Activated naive CD8-positive, alpha-beta T cell (primary cell): ENCODE measurements around the gene A4GNT.
"Not testable (repeated sequence)": the region's sequence is repeated elsewhere in the genome, so short reads cannot be mapped to it uniquely, and the experiment has no call there.

ENCODE experiments used
- H3K27ac Mint-ChIP-seq: one replicate; pipeline ENCODE4 v1.8.0; 2021; ENCODE audit warnings: mixed read lengths
- H3K27me3 Mint-ChIP-seq: one replicate; pipeline ENCODE4 v1.8.0; 2021; ENCODE audit warnings: mixed read lengths
- H3K36me3 Mint-ChIP-seq: one replicate; pipeline ENCODE4 v1.8.0; 2021; ENCODE audit warnings: mixed read lengths
- H3K4me1 Mint-ChIP-seq: one replicate; pipeline ENCODE4 v1.8.0; 2021; ENCODE audit warnings: low read depth, mixed read lengths
- H3K4me3 Mint-ChIP-seq: one replicate; pipeline ENCODE4 v1.8.0; 2021; ENCODE audit warnings: mild to moderate bottlenecking, mixed read lengths
- H3K9me3 Mint-ChIP-seq: one replicate; pipeline ENCODE4 v1.8.0; 2021; ENCODE audit warnings: low read depth, mixed read lengths

A4GNT gene

DNA sequence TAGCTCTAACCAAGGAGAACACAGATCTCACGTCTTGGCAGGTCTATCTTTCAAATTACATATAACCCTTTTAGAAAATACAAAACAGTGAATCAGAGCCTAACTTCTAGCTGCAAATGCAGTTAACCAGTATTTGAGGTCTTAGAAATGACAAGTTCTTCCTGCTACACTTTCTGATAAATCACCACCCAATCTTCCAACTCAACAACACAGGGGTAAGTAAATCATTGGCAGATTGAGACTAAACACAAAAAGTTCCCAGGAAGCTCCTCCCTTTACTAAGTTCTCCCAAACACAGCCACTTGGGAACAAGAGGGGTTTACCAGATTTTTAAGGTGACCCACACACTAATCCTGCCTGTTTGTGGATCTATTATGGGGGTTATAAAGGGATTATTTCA is at the start of gene A4GNT:
TSS of gene A4GNT (minus strand) at position 152 of the 400 bp plus-strand sequence. CDS start 1,134 bp downstream, outside the sequence.
- H3K4me1 Mint-ChIP-seq: no peaks in the 10 kb centered on the region
- no peaks in the 10 kb centered on the region for H3K36me3 Mint-ChIP-seq
- H3K9me3 Mint-ChIP-seq: no peaks in the 10 kb centered on the region
- no peaks in the 10 kb centered on the region for H3K27me3 Mint-ChIP-seq
- H3K4me3 Mint-ChIP-seq: no peak within 1 kb of the TSS
- no peak within 1 kb of the TSS for H3K27ac Mint-ChIP-seq

- H3K27me3 Mint-ChIP-seq: no peaks in the 10 kb centered on the region
- peaks cover 3% of the 10 kb centered on the region for H3K4me1 Mint-ChIP-seq
- no peak overlapping the region for H3K4me3 Mint-ChIP-seq
- H3K9me3 Mint-ChIP-seq: no peaks in the 10 kb centered on the region
- H3K36me3 Mint-ChIP-seq: no peaks in the 10 kb centered on the region
- H3K27ac Mint-ChIP-seq: no peak overlapping the region
These were observed 48.3 kb upstream of the A4GNT start for GRCh38 chr3:138180375-138181029.

GRCh38 chr3:138174421-138175131 is 42.4 kb upstream of the A4GNT start, which contains the start of gene DBR1:
DBR1 (minus strand) TSS chr3:138174921; CDS start chr3:138174795, 126 bp downstream.
- no peaks in the 10 kb centered on the region for H3K27me3 Mint-ChIP-seq
- no peaks in the 10 kb centered on the region for H3K9me3 Mint-ChIP-seq

DNA sequence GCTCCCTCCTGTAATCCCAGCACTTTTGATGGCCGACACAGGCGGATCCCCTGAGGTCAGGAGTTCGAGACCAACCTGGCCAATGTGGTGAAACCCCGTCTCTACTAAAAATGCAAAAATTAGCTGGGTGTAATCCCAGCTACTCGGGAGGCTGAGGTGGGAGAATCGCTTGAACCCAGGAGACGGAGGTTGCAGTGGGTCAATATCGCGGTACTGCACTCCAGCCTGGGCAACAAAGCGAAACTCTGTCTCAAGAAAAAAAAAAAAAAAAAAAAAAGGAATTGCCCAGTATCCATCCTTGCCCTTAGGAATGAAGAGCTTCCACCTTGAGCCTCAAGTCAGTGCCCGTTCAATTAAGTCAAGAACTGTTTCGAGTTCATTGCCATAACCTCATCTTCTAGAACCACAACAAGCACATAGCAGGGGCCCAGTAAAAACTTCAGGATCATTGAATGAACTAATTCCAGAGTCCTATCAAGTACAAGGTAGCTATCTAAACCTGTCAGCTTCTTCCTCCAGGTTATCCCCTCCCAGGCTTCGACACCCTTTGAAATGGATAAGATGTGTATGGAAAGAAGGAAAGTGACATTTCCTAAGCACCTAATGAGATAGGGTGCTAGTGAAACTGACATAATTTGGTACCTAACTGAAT is 41.7 kb upstream of the A4GNT start:
- H3K4me3 Mint-ChIP-seq: peak overlapping the region; percentile 98
- no peaks in the 10 kb centered on the region for H3K36me3 Mint-ChIP-seq
- H3K9me3 Mint-ChIP-seq: no peaks in the 10 kb centered on the region
- H3K27ac Mint-ChIP-seq: peak overlapping the region; percentile 99
- peaks cover 37% of the 10 kb centered on the region for H3K4me1 Mint-ChIP-seq
- no peaks in the 10 kb centered on the region for H3K27me3 Mint-ChIP-seq

More at GRCh38 chr3:138174421-138175131, 42.4 kb upstream of the A4GNT start, which contains the start of gene DBR1:
- H3K4me1 Mint-ChIP-seq: peaks cover 37% of the 10 kb centered on the region
- H3K4me3 Mint-ChIP-seq: peak within 1 kb of the TSS; percentile 98
- no peaks in the 10 kb centered on the region for H3K36me3 Mint-ChIP-seq
- H3K27ac Mint-ChIP-seq: peak within 1 kb of the TSS; percentile 99

GRCh38 chr3:138172625-138173024 is 40.4 kb upstream of the A4GNT start:
- Mint-ChIP-seq H3K4me3 (peak overlapping the region; percentile 70), H3K9me3 (no peaks in the 10 kb centered on the region), H3K27ac (peak overlapping the region; percentile 24), H3K27me3 (no peaks in the 10 kb centered on the region), H3K4me1 (peaks cover 37% of the 10 kb centered on the region), H3K36me3 (no peaks in the 10 kb centered on the region)

- peak overlapping the region; percentile 41 for H3K27ac Mint-ChIP-seq
- no peaks in the 10 kb centered on the region for H3K27me3 Mint-ChIP-seq
- H3K9me3 Mint-ChIP-seq: no peaks in the 10 kb centered on the region
- peaks cover 8% of the 10 kb centered on the region for H3K4me1 Mint-ChIP-seq
- H3K4me3 Mint-ChIP-seq: no peak overlapping the region
- H3K36me3 Mint-ChIP-seq: peaks cover 5% of the 10 kb centered on the region
These were observed 32.9 kb upstream of the A4GNT start for GRCh38 chr3:138165061-138165460.

GRCh38 chr3:138157743-138158142 is 25.6 kb upstream of the A4GNT start:
- Mint-ChIP-seq H3K4me1 (no peaks in the 10 kb centered on the region), H3K4me3 (no peak overlapping the region), H3K9me3 (peaks cover 10% of the 10 kb centered on the region), H3K36me3 (peaks cover 5% of the 10 kb centered on the region), H3K27me3 (no peaks in the 10 kb centered on the region), H3K27ac (no peak overlapping the region)

DNA sequence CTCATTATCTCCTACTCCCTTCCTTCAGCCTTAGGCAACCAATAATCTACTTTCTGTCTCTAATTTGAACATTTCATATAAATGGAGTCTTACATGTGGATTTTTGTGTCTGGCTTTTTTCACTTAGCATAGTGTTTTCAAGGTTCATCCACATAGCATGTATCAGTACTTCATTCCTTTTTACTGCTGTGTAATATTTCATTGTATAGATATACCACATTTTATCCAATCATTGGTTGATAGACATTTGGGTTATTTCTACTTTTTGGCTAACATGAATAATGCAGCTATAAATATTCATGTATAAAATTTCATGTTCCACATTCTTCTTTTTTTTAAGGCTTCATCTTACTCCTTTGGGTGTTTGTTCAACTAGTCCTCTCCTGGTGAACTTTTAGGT is 22.3 kb upstream of the A4GNT start:
- Mint-ChIP-seq H3K27me3 (no peaks in the 10 kb centered on the region), H3K4me1 (no peaks in the 10 kb centered on the region), H3K27ac (no peak overlapping the region), H3K9me3 (peaks cover 10% of the 10 kb centered on the region), H3K4me3 (no peak overlapping the region), H3K36me3 (peaks cover 2% of the 10 kb centered on the region)

DNA sequence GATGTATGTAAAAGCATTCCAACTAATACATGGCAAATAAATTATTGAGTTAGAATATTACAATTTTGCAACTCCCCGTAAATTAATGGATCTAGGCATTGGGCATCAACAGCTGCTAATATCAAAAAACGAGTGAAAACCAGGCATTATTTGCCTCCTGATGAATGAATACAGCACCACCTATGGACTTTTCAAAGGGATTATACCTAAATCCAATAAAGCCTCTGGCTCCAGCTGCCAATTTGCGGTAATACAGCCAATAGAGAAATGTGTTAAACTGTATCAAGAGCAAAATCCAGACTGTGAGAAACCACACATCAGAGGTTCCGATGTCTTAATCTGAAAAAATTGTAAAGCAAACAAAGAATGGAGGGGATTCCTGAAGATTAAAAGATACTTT is 16.3 kb upstream of the A4GNT start:
- H3K27me3 Mint-ChIP-seq: peaks cover 1% of the 10 kb centered on the region

GRCh38 chr3:138142181-138142580 is 10.0 kb upstream of the A4GNT start:
- not testable (repeated sequence) for H3K9me3 Mint-ChIP-seq, H3K27ac Mint-ChIP-seq, H3K4me3 Mint-ChIP-seq, H3K4me1 Mint-ChIP-seq, H3K27me3 Mint-ChIP-seq, H3K36me3 Mint-ChIP-seq

More for the DNA sequence above, 16.3 kb upstream of the A4GNT start:
- peaks cover 2% of the 10 kb centered on the region for H3K9me3 Mint-ChIP-seq
- no peak overlapping the region for H3K27ac Mint-ChIP-seq
- H3K36me3 Mint-ChIP-seq: no peaks in the 10 kb centered on the region
- no peaks in the 10 kb centered on the region for H3K4me1 Mint-ChIP-seq
- H3K4me3 Mint-ChIP-seq: no peak overlapping the region

DNA sequence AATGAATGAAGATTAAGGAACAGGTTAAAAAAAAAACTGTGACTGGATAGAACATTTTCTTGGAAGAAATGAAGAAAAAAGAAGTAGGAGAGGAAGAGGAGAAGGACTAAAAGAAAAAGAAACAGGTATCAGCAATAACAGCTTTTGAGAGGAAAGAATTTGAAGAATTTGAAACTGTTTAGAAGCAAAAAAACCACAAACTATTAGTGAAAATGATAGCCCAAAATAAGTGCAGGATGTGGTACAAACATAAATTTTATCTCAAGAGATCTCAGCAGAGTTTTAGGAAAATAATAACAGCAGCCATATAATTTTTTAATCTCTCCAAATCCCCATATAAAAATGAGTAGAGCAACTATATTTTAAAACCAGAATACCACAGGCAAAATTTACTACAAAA is 8.8 kb upstream of the A4GNT start:
- H3K27me3 Mint-ChIP-seq: peaks cover 3% of the 10 kb centered on the region
- no peaks in the 10 kb centered on the region for H3K36me3 Mint-ChIP-seq
- H3K27ac Mint-ChIP-seq: no peak overlapping the region
- H3K4me3 Mint-ChIP-seq: no peak overlapping the region
- no peaks in the 10 kb centered on the region for H3K4me1 Mint-ChIP-seq
- H3K9me3 Mint-ChIP-seq: no peaks in the 10 kb centered on the region

- Mint-ChIP-seq H3K4me1 (no peaks in the 10 kb centered on the region), H3K36me3 (no peaks in the 10 kb centered on the region), H3K9me3 (no peaks in the 10 kb centered on the region)
These were observed 7.5 kb upstream of the A4GNT start for GRCh38 chr3:138139691-138140090.

DNA sequence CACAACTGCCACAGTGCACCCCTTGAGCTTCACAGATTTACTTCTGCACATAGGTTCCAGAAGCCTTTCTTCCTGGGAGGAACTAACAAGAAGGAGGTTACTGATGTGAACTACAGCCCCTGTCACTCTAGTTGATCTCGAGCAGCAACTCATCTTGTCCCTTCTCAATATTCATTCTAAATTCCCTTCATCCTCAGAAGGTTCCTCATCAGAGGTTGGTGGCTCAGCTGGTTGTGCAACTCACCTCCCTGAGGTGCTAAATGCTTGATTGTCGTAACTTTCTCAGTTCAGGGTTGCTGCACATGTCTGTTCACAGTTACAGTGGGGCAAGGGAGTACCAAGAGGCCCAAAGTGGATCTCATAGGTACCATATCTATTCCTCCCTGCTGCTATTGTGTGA is 5.7 kb upstream of the A4GNT start:
- H3K27ac Mint-ChIP-seq: no peak overlapping the region
- H3K4me1 Mint-ChIP-seq: no peaks in the 10 kb centered on the region
- H3K36me3 Mint-ChIP-seq: no peaks in the 10 kb centered on the region
- no peaks in the 10 kb centered on the region for H3K9me3 Mint-ChIP-seq
- H3K27me3 Mint-ChIP-seq: peaks cover 3% of the 10 kb centered on the region
- no peak overlapping the region for H3K4me3 Mint-ChIP-seq

More at GRCh38 chr3:138139691-138140090, 7.5 kb upstream of the A4GNT start:
- Mint-ChIP-seq H3K27ac (no peak overlapping the region), H3K27me3 (peaks cover 3% of the 10 kb centered on the region), H3K4me3 (no peak overlapping the region)

DNA sequence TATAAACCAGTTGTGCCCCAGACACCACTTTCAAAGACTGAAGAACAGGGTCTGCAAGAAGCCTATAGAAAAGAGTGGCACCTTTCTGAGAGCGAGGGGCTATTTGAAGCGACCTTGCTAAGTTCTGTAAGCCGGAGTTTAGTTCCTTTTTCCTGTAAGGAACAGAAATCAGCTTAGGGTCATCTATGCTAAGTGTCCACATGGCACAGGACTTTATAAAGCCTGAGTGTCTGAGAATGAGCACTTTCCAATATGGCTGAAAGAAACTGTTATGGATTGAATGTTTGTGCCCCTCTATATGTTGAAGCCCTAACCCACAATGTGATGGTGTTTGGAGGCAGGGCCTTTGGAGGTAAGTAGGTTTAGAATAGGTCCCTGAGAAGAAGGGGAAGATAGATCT is 4.0 kb upstream of the A4GNT start:
- H3K36me3 Mint-ChIP-seq: no peaks in the 10 kb centered on the region
- H3K4me3 Mint-ChIP-seq: no peak overlapping the region
- H3K27me3 Mint-ChIP-seq: peaks cover 3% of the 10 kb centered on the region
- H3K9me3 Mint-ChIP-seq: no peaks in the 10 kb centered on the region
- H3K27ac Mint-ChIP-seq: no peak overlapping the region
- H3K4me1 Mint-ChIP-seq: no peaks in the 10 kb centered on the region

DNA sequence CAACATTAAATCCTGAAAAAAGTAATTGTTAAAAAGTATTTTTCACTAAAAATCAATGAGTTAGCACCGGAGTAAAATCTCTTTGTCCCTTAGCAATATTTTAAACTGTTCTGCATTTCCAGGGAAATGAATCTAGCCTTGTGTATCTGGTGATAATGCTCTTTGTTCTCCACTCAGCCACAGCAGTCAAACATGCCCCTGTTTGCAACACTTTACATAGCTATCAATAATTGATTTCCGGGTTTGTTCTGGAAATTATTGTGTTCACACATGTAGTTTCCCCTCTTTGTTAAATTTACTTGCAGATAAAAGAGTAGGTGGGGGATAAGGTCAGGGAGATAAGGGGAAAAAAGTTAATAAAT is 3.6 kb upstream of the A4GNT start:
- H3K27ac Mint-ChIP-seq: no peak overlapping the region
- no peaks in the 10 kb centered on the region for H3K9me3 Mint-ChIP-seq
- peaks cover 3% of the 10 kb centered on the region for H3K27me3 Mint-ChIP-seq
- no peaks in the 10 kb centered on the region for H3K36me3 Mint-ChIP-seq
- H3K4me3 Mint-ChIP-seq: no peak overlapping the region
- no peaks in the 10 kb centered on the region for H3K4me1 Mint-ChIP-seq
